HG03095 (cell line): ENCODE results near the gene WDR45.

Experiments used
- ATAC-seq: cut with Tn5 transposase; IDR thresholded peaks from one replicate; pipeline ENCODE4 v1.9.1; 2021; ENCODE audit warnings: moderate library complexity; ENCODE audit not compliant: unreplicated experiment

The WDR45 gene

GRCh38 chrX:49053223-49054072 lies 26.2 kb downstream of the WDR45 start:
- no peak for ATAC-seq

GRCh38 chrX:49043987-49044281 lies 35.8 kb downstream of the WDR45 start:
- ATAC-seq: no peak

- ATAC-seq: peak; percentile 83
These were observed 36.3 kb downstream of the WDR45 start, which contains the start of gene TFE3 for GRCh38 chrX:49043220-49043986. TSS of gene TFE3 (minus strand) at chrX:49043357. CDS start at chrX:49043226, 131 bp downstream.

GRCh38 chrX:49042581-49043219 lies 37.0 kb downstream of the WDR45 start:
- no peak for ATAC-seq

GRCh38 chrX:49041744-49042580 lies 37.7 kb downstream of the WDR45 start:
- ATAC-seq: no peak

GRCh38 chrX:49040376-49040955 lies 39.2 kb downstream of the WDR45 start:
- ATAC-seq: no peak

- no peak for ATAC-seq
These were observed 39.9 kb downstream of the WDR45 start for GRCh38 chrX:49039598-49040375.

- ATAC-seq: no peak
These were observed 41.7 kb downstream of the WDR45 start for GRCh38 chrX:49037883-49038475.

GRCh38 chrX:49030283-49030682 lies 49.4 kb downstream of the WDR45 start:
- ATAC-seq: no peak

- no peak for ATAC-seq
These were observed 49.8 kb downstream of the WDR45 start for GRCh38 chrX:49029876-49030275.
